Activated naive CD4-positive, alpha-beta T cell treated with anti-CD3 and anti-CD28 coated beads, Interleukin-2, amount 50 U/mL, for 24 hours (primary cell): Measurements from ENCODE around the gene TMEM184A.

Experiments used
- H3K27ac Mint-ChIP-seq: one replicate; pipeline ENCODE4 v1.8.0; 2021; ENCODE audit warnings: mild to moderate bottlenecking, mixed read lengths
- H3K27me3 Mint-ChIP-seq: one replicate; pipeline ENCODE4 v1.8.0; 2021; ENCODE audit warnings: mixed read lengths
- H3K36me3 Mint-ChIP-seq: one replicate; pipeline ENCODE4 v1.8.0; 2021; ENCODE audit warnings: mixed read lengths
- H3K4me1 Mint-ChIP-seq: one replicate; pipeline ENCODE4 v1.8.0; 2021; ENCODE audit warnings: mixed read lengths
- H3K4me3 Mint-ChIP-seq: one replicate; pipeline ENCODE4 v1.8.0; 2021; ENCODE audit warnings: mild to moderate bottlenecking, mixed read lengths
- H3K9me3 Mint-ChIP-seq: one replicate; pipeline ENCODE4 v1.8.0; 2021; ENCODE audit warnings: mixed read lengths

Gene TMEM184A

GRCh38 chr7:1579481-1580421, 23.7 kb upstream of the TMEM184A start:
- peak overlapping the region; percentile 24 for H3K27ac Mint-ChIP-seq
- no peaks in the 10 kb centered on the region for H3K9me3 Mint-ChIP-seq
- H3K27me3 Mint-ChIP-seq: no peaks in the 10 kb centered on the region
- H3K4me3 Mint-ChIP-seq: no peak overlapping the region
- H3K4me1 Mint-ChIP-seq: peaks cover 14% of the 10 kb centered on the region
- H3K36me3 Mint-ChIP-seq: no peaks in the 10 kb centered on the region

DNA sequence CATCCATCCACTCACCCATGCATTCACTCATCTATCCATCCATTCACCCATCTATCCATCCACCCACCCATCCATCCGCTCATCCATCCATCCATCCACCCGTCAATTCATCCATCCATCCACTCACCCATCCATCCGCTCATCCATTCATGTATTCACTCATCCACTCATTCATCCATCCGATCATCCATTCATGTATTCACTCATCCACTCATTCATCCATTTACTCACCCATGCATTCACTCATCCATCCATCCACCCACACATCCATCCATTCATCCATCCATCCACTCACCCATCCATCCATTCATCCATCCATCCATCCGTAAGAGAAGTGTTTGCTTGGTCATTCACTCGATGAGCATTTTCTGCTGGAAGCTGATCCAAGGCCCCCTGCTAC, 22.5 kb upstream of the TMEM184A start:
- H3K4me1 Mint-ChIP-seq: peaks cover 14% of the 10 kb centered on the region
- no peaks in the 10 kb centered on the region for H3K9me3 Mint-ChIP-seq
- H3K4me3 Mint-ChIP-seq: no peak overlapping the region
- H3K27me3 Mint-ChIP-seq: no peaks in the 10 kb centered on the region
- no peak overlapping the region for H3K27ac Mint-ChIP-seq
- no peaks in the 10 kb centered on the region for H3K36me3 Mint-ChIP-seq

DNA sequence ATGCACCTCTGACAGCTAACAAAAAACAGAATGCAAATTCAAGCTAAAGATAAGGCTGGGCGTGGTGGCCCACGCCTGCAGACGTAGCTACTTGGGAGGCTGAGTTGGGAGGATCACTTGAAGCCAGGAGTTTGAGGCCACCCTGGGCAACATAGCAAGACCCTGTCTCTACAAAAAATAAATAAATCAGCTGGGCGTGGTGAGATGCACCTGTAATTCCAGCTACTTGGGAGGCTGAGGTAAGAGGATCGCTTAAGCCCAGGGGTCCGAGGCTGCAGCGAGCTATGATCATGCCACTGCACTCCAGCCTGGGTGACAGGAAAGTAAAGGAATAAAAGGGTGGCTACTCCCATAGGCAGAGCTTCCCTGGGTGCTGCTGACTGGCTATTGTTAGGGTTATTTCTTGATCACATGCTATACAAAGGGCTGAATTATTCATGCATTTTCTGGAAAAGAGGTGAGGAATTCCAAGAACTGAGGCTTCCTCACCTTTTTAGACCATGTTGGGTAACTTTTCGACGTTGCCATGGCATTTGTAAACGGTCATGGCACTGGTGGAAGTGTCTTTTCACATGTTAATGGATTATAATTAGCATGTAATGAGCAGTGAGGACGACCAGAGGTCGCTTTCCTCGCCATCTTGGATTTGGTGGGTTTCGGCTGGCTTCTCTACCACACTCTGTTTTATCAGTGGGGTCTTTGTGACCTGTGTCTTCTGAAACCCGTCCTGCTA, 20.7 kb upstream of the TMEM184A start:
- no peaks in the 10 kb centered on the region for H3K36me3 Mint-ChIP-seq
- no peaks in the 10 kb centered on the region for H3K9me3 Mint-ChIP-seq
- H3K4me3 Mint-ChIP-seq: no peak overlapping the region
- no peaks in the 10 kb centered on the region for H3K27me3 Mint-ChIP-seq
- peaks cover 28% of the 10 kb centered on the region for H3K4me1 Mint-ChIP-seq
- no peak overlapping the region for H3K27ac Mint-ChIP-seq

- Mint-ChIP-seq H3K36me3 (no peaks in the 10 kb centered on the region), H3K9me3 (no peaks in the 10 kb centered on the region), H3K4me1 (peaks cover 35% of the 10 kb centered on the region), H3K4me3 (no peak overlapping the region), H3K27me3 (no peaks in the 10 kb centered on the region), H3K27ac (no peak overlapping the region)
Measured at GRCh38 chr7:1575809-1576208, 19.8 kb upstream of the TMEM184A start.

DNA sequence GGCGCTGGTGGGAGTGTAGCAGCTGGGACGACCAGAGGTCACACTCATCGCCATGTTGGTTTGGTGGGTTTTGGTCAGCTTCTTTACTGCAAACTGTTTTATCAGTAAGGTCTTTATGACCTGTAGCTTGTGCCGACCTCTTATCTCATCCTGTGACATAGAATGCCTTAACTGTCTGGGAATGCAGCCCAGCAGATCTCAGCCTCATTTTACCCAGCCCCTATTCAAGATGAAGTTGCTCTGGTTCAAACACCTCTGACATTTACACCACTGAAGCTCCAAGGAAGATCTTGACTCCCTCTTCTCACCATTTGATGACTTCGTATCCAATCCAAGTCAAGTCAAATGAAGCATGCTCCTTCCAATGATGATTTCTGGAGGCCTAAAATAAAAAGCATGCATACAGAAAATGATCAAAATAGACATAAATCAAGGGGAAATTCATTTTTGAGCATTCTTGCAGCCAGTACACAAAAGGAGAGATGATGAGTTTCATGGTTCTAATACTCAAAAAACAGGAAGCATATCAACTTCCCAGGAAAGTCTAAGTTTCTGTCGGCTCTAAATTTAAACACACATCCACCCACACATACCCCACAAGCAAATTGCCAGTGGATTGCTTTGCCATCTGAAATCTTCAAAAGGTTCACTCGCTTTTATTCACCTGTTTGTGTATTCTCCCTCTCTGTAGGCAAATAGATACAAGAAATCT, 16.3 kb upstream of the TMEM184A start:
- H3K4me3 Mint-ChIP-seq: peak overlapping the region; percentile 31

DNA sequence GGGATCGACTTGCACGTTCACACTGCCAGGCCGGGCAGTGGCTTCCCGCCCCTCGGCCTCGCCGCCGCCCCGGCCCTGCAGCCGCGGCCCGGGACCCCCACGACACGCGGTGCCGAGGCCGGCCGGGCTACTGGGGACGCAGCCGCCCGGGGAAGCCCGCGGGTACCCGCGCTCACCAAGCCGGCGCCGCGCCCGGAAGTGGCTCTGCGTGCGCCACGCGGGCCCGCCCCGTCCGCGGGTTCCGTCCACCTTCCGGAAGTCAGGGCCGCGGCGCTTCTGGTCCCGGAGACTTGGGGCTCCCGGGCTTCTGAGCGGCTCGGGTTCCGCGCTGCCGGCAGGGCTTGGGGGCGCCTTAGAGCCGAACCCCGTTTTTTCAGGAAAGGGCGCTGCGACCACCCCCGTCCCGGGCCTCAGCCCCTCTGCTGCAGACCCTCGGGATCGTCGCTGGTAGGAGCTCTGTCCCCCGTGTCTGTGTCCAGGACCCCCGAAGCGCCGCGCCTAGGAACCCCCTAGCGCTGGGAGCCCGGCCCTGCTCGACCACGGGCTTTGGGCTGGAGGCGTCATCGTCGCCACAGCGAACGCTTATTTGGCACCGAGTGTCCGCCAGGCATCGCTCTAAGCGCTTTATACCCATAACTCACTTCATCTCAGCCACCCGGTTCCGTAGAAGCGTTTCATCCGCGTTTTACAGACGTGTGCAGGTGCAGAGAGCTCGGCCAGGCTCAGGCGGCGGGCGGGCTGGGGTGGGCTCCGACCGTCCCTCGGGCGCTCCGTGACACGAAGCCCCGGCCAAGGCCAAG, 14.0 kb upstream of the TMEM184A start, which contains the start of gene PSMG3:
Gene PSMG3, minus strand, starts transcription at position 200 of the 800 bp plus-strand sequence. CDS start 693 bp downstream, outside the sequence.
- no peaks in the 10 kb centered on the region for H3K9me3 Mint-ChIP-seq
- peaks cover 3% of the 10 kb centered on the region for H3K36me3 Mint-ChIP-seq
- H3K27me3 Mint-ChIP-seq: no peaks in the 10 kb centered on the region
- peak within 1 kb of the TSS; percentile 92 for H3K4me3 Mint-ChIP-seq
- peak within 1 kb of the TSS; percentile 95 for H3K27ac Mint-ChIP-seq
- H3K4me1 Mint-ChIP-seq: peaks cover 42% of the 10 kb centered on the region

More for the DNA sequence above, 16.3 kb upstream of the TMEM184A start:
- Mint-ChIP-seq H3K27ac (peak overlapping the region; percentile 8), H3K36me3 (peaks cover under 1% of the 10 kb centered on the region), H3K4me1 (peaks cover 40% of the 10 kb centered on the region), H3K9me3 (no peaks in the 10 kb centered on the region), H3K27me3 (no peaks in the 10 kb centered on the region)

DNA sequence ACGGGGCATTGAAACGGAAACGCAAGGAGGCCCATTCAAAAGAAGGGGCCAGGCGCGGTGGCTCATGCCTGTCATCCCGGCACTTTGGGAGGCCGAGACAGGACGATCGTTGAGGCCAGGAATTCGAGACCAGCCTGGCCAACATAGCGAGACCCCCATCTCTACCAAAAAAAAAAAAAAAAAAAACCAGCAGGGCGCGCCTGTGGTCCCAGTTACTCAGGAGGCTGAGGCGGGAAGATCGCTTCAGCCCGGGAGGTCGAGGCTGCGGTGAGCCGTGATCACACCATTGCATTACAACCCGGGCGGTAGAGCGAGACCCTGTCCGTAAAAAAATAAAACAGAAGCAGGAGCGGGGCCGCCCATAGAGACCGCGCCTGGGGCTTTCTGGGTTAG, 13.4 kb upstream of the TMEM184A start:
- Mint-ChIP-seq H3K4me1 (peaks cover 42% of the 10 kb centered on the region), H3K27me3 (no peaks in the 10 kb centered on the region), H3K27ac (peak overlapping the region; percentile 95), H3K4me3 (peak overlapping the region; percentile 88), H3K9me3 (no peaks in the 10 kb centered on the region), H3K36me3 (peaks cover 3% of the 10 kb centered on the region)

DNA sequence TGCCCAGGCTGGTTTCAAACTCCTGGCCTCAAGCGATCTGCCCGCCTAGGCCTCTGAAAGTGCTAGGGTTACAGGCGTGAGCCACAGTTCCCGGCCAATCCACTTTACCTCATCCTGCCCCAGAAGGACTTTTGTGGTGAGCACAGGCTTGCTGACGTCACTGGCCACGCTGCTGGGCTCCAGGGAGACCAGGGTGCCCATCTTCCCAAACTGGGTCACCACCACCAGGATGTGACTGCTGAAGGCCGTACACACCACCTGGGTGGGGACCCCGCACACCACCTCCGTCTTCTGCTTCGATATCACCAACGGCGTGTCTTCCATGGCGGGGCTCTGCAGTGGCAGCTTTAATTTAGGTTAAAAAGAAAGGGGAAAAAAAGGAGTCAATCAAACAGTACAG, 13.0 kb upstream of the TMEM184A start:
- peaks cover 3% of the 10 kb centered on the region for H3K36me3 Mint-ChIP-seq
- peak overlapping the region; percentile 95 for H3K27ac Mint-ChIP-seq
- H3K9me3 Mint-ChIP-seq: no peaks in the 10 kb centered on the region
- H3K4me1 Mint-ChIP-seq: peaks cover 42% of the 10 kb centered on the region
- peak overlapping the region; percentile 88 for H3K4me3 Mint-ChIP-seq
- H3K27me3 Mint-ChIP-seq: no peaks in the 10 kb centered on the region

DNA sequence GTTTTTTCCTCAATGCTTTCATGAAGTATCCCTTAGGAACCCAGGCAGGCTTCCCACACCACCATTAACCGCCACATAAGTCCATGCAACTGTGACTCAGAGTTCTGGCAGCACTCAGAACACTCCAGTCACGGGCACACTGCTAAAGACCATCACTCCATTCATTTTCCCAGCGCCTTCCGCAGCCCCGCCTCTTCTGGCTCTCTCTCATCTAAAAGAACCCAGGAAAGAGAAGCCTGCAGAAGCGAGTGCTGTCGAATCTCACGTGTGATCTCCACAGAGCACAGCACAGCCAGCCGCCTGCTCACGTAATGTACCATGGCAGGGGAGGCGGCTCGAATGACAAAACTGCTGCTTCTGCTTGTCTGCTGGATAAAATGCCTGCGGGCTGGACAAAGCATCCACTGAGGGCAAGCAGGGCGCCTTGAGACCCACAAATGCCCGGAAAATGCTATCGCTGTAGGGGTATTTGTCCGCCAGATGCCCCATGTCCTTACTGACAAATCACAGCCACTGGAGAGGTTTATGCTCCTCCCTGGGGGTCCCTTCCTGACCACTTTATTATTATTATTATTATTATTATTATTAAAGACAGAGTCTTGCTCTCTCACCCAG, 12.0 kb upstream of the TMEM184A start:
- Mint-ChIP-seq H3K4me1 (peaks cover 39% of the 10 kb centered on the region), H3K27me3 (no peaks in the 10 kb centered on the region), H3K9me3 (no peaks in the 10 kb centered on the region), H3K27ac (no peak overlapping the region), H3K36me3 (peaks cover 3% of the 10 kb centered on the region), H3K4me3 (no peak overlapping the region)

DNA sequence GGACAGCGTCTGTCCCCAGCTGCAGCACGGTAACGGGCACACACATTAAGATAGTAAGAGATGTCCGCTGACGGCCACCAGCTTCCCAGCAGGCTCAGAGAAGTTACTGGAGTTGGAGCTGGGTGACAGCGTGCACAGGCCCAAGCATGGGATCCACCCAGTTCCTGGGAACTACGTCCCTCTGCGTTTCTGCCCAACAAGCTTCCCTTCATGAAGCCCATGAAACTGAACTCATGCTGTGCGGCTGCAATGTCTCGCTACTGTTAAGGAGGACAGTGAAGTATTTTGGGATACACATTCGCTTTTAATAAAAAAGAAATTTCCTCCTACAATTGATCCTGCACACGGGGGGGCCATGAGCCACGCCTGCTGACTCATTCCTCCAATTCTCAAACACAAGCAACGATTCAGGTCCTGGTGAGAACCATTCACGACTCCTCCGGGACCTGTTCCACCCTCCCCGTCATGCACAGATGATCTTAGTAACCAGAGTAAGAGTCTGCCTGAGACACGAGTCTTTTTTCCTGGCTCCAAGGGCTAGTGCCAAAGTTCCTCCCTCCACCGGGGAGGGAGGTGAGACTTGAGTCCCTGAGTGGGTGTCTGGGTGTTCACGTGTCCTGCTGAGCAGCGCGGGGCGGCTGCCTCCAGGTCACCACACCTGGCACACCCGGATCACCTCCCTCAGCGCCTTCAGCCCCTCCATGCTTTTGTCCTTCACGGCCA, 11.2 kb upstream of the TMEM184A start:
- Mint-ChIP-seq H3K27me3 (no peaks in the 10 kb centered on the region), H3K36me3 (peaks cover 3% of the 10 kb centered on the region), H3K4me3 (peak overlapping the region; percentile 19), H3K4me1 (peaks cover 31% of the 10 kb centered on the region), H3K27ac (peak overlapping the region; percentile 30), H3K9me3 (no peaks in the 10 kb centered on the region)

GRCh38 chr7:1566687-1567048, 10.7 kb upstream of the TMEM184A start:
- Mint-ChIP-seq H3K27me3 (no peaks in the 10 kb centered on the region), H3K36me3 (peaks cover 3% of the 10 kb centered on the region), H3K27ac (no peak overlapping the region), H3K4me3 (peak overlapping the region; percentile 19), H3K4me1 (peaks cover 28% of the 10 kb centered on the region), H3K9me3 (no peaks in the 10 kb centered on the region)

- no peaks in the 10 kb centered on the region for H3K9me3 Mint-ChIP-seq
Measured at GRCh38 chr7:1564603-1565022, 8.6 kb upstream of the TMEM184A start.

GRCh38 chr7:1563981-1564602, 8.1 kb upstream of the TMEM184A start:
- Mint-ChIP-seq H3K4me3 (no peak overlapping the region), H3K27ac (no peak overlapping the region), H3K4me1 (peaks cover 16% of the 10 kb centered on the region), H3K9me3 (no peaks in the 10 kb centered on the region), H3K27me3 (no peaks in the 10 kb centered on the region), H3K36me3 (peaks cover 3% of the 10 kb centered on the region)

More at GRCh38 chr7:1564603-1565022, 8.6 kb upstream of the TMEM184A start:
- Mint-ChIP-seq H3K4me3 (no peak overlapping the region), H3K4me1 (peaks cover 17% of the 10 kb centered on the region), H3K27me3 (no peaks in the 10 kb centered on the region), H3K36me3 (peaks cover 3% of the 10 kb centered on the region), H3K27ac (no peak overlapping the region)
